SU-DHL-6 (cell line): ENCODE measurements around the gene RPTOR.

ENCODE experiments used
- H2AFZ ChIP-seq: fragments of 200-600 bp; sonication (generic); 2 replicates; pipeline ENCODE4 v1.6.1; 2014; ENCODE audit warnings: low read depth, mild to moderate bottlenecking, moderate library complexity, mixed read lengths, antibody characterized with exemption, low read length; ENCODE audit not compliant: severe bottlenecking
- H3F3A ChIP-seq: fragments of 200-600 bp; shearing (Covaris generic); 2 replicates; pipeline ENCODE4 v1.6.0; 2016; ENCODE audit warnings: antibody characterized with exemption, mild to moderate bottlenecking; ENCODE audit not compliant: insufficient read depth
- H3K27ac ChIP-seq: fragments of 200-600 bp; sonication (generic); 2 replicates; pipeline ENCODE4 v1.5.1; 2016; ENCODE audit warnings: low read depth, mild to moderate bottlenecking, low read length, moderate library complexity, mixed read lengths
- H3K27me3 ChIP-seq: fragments of 200-600 bp; sonication (generic), shearing (Covaris generic); 2 replicates; pipeline ENCODE4 v1.6.0; 2014; ENCODE audit warnings: mild to moderate bottlenecking, low read length
- H3K36me3 ChIP-seq: fragments of 200-600 bp; sonication (generic); 2 replicates; pipeline ENCODE4 v1.6.1; 2014; ENCODE audit warnings: mild to moderate bottlenecking, low read length, mixed read lengths
- H3K4me2 ChIP-seq: fragments of 300-600, 200-600 bp; shearing (Covaris generic), sonication (generic); 2 replicates; pipeline ENCODE4 v1.6.0; 2014; ENCODE audit warnings: low read length, low read depth, mild to moderate bottlenecking; ENCODE audit not compliant: poor library complexity, severe bottlenecking
- H3K4me3 ChIP-seq: fragments of 200-600 bp; sonication (generic); 2 replicates; pipeline ENCODE4 v1.5.1; 2014; ENCODE audit warnings: antibody characterized with exemption, low read length, mild to moderate bottlenecking, mixed read lengths; ENCODE audit not compliant: insufficient read depth, poor library complexity, severe bottlenecking
- H3K79me2 ChIP-seq: fragments of 200-600 bp; sonication (generic); 2 replicates; pipeline ENCODE4 v1.6.1; 2014; ENCODE audit warnings: mild to moderate bottlenecking, low read length, moderate library complexity; ENCODE audit not compliant: insufficient read depth
- H3K9ac ChIP-seq: fragments of 200-600 bp; sonication (generic); 2 replicates; pipeline ENCODE4 v1.7.0; 2014; ENCODE audit warnings: mild to moderate bottlenecking, low read length
- H3K9me2 ChIP-seq: fragments of 200-600 bp; sonication (generic); replicated peaks from 2 replicates; pipeline ENCODE4 v1.6.1; 2014; ENCODE audit warnings: low read length; ENCODE audit not compliant: insufficient read depth
- H3K9me3 ChIP-seq: fragments of 200-600 bp; sonication (generic); 2 replicates; pipeline ENCODE4 v1.6.1; 2014; ENCODE audit warnings: low read length, mixed read lengths; ENCODE audit not compliant: insufficient read depth
- H4K20me1 ChIP-seq: fragments of 200-600 bp; sonication (generic); 2 replicates; pipeline ENCODE4 v1.6.1; 2014; ENCODE audit warnings: low read depth, mild to moderate bottlenecking, antibody characterized with exemption, low read length, moderate library complexity, mixed read lengths
- CTCF ChIP-seq: fragments of 200-600 bp; sonication (generic); IDR thresholded peaks from one replicate; pipeline ENCODE4 v1.5.1; 2017; ENCODE audit warnings: antibody characterized with exemption, mild to moderate bottlenecking, low read length, moderate library complexity; ENCODE audit not compliant: insufficient read depth, poor library complexity, severe bottlenecking
- EZH2phosphoT487 ChIP-seq: fragments of 200-600 bp; sonication (generic), shearing (Covaris generic); conservative IDR thresholded peaks from 2 replicates; pipeline ENCODE4 v1.6.1; 2018; ENCODE audit warnings: mild to moderate bottlenecking, antibody characterized with exemption, low read length, moderate library complexity, mixed read lengths

RPTOR gene

GRCh38 chr17:80592243-80592642 lies 47.6 kb downstream of the RPTOR start:
- Histone ChIP-seq H3K27ac (no peak overlapping the region), H3F3A (no peaks in the 10 kb centered on the region), H3K9ac (no peak overlapping the region), H3K4me2 (no peak overlapping the region), H3K9me3 (no peaks in the 10 kb centered on the region), H3K27me3 (no peaks in the 10 kb centered on the region), H4K20me1 (no peaks in the 10 kb centered on the region; the same call in 1 of the 2 replicates), H3K9me2 (no peaks in the 10 kb centered on the region), H2AFZ (no peak overlapping the region), H3K4me3 (no peak overlapping the region), H3K79me2 (peaks cover 52% of the 10 kb centered on the region), H3K36me3 (no peaks in the 10 kb centered on the region)
- TF ChIP-seq EZH2phosphoT487 (no peak), CTCF (no peak)

GRCh38 chr17:80593181-80593580 lies 48.5 kb downstream of the RPTOR start:
- Histone ChIP-seq H3K9ac (no peak overlapping the region), H3K27ac (no peak overlapping the region), H3K4me3 (no peak overlapping the region), H3K4me2 (no peak overlapping the region), H3K27me3 (no peaks in the 10 kb centered on the region), H3K9me2 (no peaks in the 10 kb centered on the region), H3F3A (no peaks in the 10 kb centered on the region), H4K20me1 (no peaks in the 10 kb centered on the region; the same call in 1 of the 2 replicates), H3K36me3 (no peaks in the 10 kb centered on the region), H3K79me2 (peaks cover 59% of the 10 kb centered on the region), H2AFZ (no peak overlapping the region), H3K9me3 (no peaks in the 10 kb centered on the region)
- TF ChIP-seq EZH2phosphoT487 (no peak), CTCF (no peak)

- H3K36me3 ChIP-seq = no peaks in the 10 kb centered on the region
- H4K20me1 ChIP-seq = no peaks in the 10 kb centered on the region; the same call in 1 of the 2 replicates
These were observed 50.0 kb downstream of the RPTOR start for GRCh38 chr17:80594431-80595269.

More at GRCh38 chr17:80594431-80595269, 50.0 kb downstream of the RPTOR start:
- Histone ChIP-seq H3K27ac (no peak overlapping the region), H3K27me3 (no peaks in the 10 kb centered on the region), H3K4me3 (no peak overlapping the region), H2AFZ (no peak overlapping the region), H3K9ac (no peak overlapping the region), H3K9me2 (no peaks in the 10 kb centered on the region), H3K4me2 (no peak overlapping the region), H3K79me2 (peaks cover 59% of the 10 kb centered on the region), H3K9me3 (no peaks in the 10 kb centered on the region), H3F3A (no peaks in the 10 kb centered on the region)
- TF ChIP-seq EZH2phosphoT487 (no peak), CTCF (no peak)
